Peyer's patch (tissue), 4 donors: ENCODE data around the gene XRCC2. TPM values are rescaled to one million over a fixed set of nuclear protein-coding genes. Genes with fewer than 3 reads are reported as not detected.
"Not testable (repeated sequence)": the region's sequence is repeated elsewhere in the genome, so short reads cannot be mapped to it uniquely, and the experiment has no call there.

Source experiments
- DNase-seq, 3 donors: peaks; one replicate each; pipeline ENCODE4 v3.0.0-alpha.2; 2017 to 2019
- H3K27ac ChIP-seq, 4 donors: fragments of 200-600 bp; sonication (generic); one replicate each; pipeline ENCODE4 v1.5.1; 2016 to 2019
- H3K27me3 ChIP-seq, 2 donors: fragments of 200-600 bp; sonication (generic); one replicate each; pipeline ENCODE4 v1.5.1; 2019
- H3K36me3 ChIP-seq, 3 donors: fragments of 200-600 bp; sonication (generic); one replicate each; pipeline ENCODE4 v1.5.1; 2016 to 2019
- H3K4me1 ChIP-seq, 4 donors: fragments of 200-600 bp; sonication (generic); one replicate each; pipeline ENCODE4 v1.5.1; 2016 to 2019
- H3K4me3 ChIP-seq, 4 donors: fragments of 200-600 bp; sonication (generic); 1 replicate in 3 of 4; 2 replicates in 1 of 4; pipeline ENCODE4 v1.5.1; 2016 to 2019; ENCODE audit warnings: mild to moderate bottlenecking in 1 of 4
- H3K9me3 ChIP-seq, 4 donors: fragments of 200-600 bp; sonication (generic); one replicate each; pipeline ENCODE4 v1.5.1; 2016 to 2019; ENCODE audit warnings: mild to moderate bottlenecking in 1 of 4
- POLR2A ChIP-seq, 2 donors: fragments of 450-650 bp; IDR thresholded peaks; one replicate each; pipeline ENCODE4 v1.5.1; 2017; ENCODE audit warnings: antibody characterized with exemption in 2 of 2, mild to moderate bottlenecking in 2 of 2, moderate library complexity in 2 of 2
- total RNA-seq, 4 donors: library from RNA; depleted of rRNA; stranded (reverse); fragments of >200 nt; gene quantifications; one replicate each; pipeline ENCODE4 v1.1.0, GENCODE V29; 2016
- TF ChIP-seq, protein P1 (sequence below), 6 experiments: fragments of 450-650 bp in 4 of 6; fragments of 200-600 bp in 2 of 6; sonication (generic) in 1 of 6; IDR thresholded peaks; one replicate each; pipeline ENCODE4 v1.5.1; 2017 to 2019; ENCODE audit warnings: antibody characterized with exemption in 6 of 6, mild to moderate bottlenecking in 3 of 6, moderate library complexity in 1 of 6

The XRCC2 gene
- total RNA-seq, 4 donors from 2014 or later: 1.2 to 10.7 (median 1.8) TPM

DNA sequence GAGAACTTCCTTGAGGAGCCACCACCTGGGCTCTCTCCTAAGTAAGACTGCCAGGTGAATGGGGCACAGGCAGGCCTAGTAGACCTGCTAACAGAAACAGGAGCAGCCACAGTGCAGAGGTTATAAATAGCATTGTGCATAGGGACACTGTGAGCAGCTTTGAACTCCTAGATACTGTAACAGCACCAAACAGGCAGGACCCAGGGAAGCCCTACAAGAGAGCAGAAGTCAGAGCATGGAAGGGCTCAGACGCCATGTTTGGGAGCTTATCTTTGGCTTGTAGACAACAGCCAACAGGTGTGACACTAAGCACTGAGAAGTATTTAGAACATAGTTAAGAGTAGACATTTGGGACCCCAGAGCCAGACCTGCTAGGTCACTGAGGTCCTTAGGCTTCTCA, 14.5 kb downstream of the XRCC2 start:
- Histone ChIP-seq H3K4me1 (no peaks in the 10 kb centered on the region), H3K27me3 (no peaks in the 10 kb centered on the region), H3K36me3 (no peaks in the 10 kb centered on the region), H3K4me3 (no peak overlapping the region), H3K27ac (no peak overlapping the region), H3K9me3 (no peaks in the 10 kb centered on the region)
- DNase-seq: no peak
- TF ChIP-seq, protein P1, sequence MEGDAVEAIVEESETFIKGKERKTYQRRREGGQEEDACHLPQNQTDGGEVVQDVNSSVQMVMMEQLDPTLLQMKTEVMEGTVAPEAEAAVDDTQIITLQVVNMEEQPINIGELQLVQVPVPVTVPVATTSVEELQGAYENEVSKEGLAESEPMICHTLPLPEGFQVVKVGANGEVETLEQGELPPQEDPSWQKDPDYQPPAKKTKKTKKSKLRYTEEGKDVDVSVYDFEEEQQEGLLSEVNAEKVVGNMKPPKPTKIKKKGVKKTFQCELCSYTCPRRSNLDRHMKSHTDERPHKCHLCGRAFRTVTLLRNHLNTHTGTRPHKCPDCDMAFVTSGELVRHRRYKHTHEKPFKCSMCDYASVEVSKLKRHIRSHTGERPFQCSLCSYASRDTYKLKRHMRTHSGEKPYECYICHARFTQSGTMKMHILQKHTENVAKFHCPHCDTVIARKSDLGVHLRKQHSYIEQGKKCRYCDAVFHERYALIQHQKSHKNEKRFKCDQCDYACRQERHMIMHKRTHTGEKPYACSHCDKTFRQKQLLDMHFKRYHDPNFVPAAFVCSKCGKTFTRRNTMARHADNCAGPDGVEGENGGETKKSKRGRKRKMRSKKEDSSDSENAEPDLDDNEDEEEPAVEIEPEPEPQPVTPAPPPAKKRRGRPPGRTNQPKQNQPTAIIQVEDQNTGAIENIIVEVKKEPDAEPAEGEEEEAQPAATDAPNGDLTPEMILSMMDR (IDR thresholded peaks at IDR 0.05): no peak
- TF ChIP-seq POLR2A (IDR thresholded peaks at IDR 0.05): no peak

- H3K4me1 ChIP-seq: no peaks in the 10 kb centered on the region
- no peaks in the 10 kb centered on the region for H3K36me3 ChIP-seq
- no peak overlapping the region for H3K4me3 ChIP-seq
- DNase-seq: no peak
- no peak overlapping the region for H3K27ac ChIP-seq
- no peak for TF ChIP-seq POLR2A (IDR thresholded peaks at IDR 0.05)
- TF ChIP-seq, protein P1 (IDR thresholded peaks at IDR 0.05): no peak
- H3K9me3 ChIP-seq: no peaks in the 10 kb centered on the region
- H3K27me3 ChIP-seq: no peaks in the 10 kb centered on the region
These were observed 15.9 kb downstream of the XRCC2 start for GRCh38 chr7:152660021-152660420.

GRCh38 chr7:152654971-152655370, 21.0 kb downstream of the XRCC2 start:
- H3K9me3 ChIP-seq: no peaks in the 10 kb centered on the region
- H3K4me3 ChIP-seq: no peak overlapping the region
- no peaks in the 10 kb centered on the region for H3K36me3 ChIP-seq
- TF ChIP-seq, protein P1 (IDR thresholded peaks at IDR 0.05): no peak
- TF ChIP-seq POLR2A (IDR thresholded peaks at IDR 0.05): no peak
- no peaks in the 10 kb centered on the region for H3K27me3 ChIP-seq
- DNase-seq: no peak
- no peak overlapping the region for H3K27ac ChIP-seq
- no peaks in the 10 kb centered on the region for H3K4me1 ChIP-seq

DNA sequence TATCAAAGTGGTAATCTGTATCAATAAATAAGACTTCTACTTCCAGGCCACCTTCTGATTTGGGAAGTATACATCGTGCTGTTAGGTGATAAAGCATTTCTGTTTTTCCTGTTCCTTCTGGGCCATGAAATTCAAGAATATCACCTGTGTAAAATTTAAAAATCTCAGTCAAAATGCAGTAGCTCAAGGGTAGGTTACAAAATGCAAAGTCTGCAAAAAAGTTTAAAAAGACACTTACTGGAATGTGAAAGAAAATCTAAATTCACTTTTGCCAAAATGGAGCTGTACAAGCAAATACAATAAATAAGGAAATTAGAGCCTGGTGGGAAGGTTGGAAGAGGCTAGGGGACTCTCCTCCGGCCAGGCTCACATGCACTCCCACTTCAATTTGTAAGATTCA, 26.7 kb downstream of the XRCC2 start:
- Histone ChIP-seq H3K27ac (no peak overlapping the region), H3K4me3 (no peak overlapping the region), H3K36me3 (no peaks in the 10 kb centered on the region), H3K4me1 (no peaks in the 10 kb centered on the region), H3K27me3 (no peaks in the 10 kb centered on the region), H3K9me3 (no peaks in the 10 kb centered on the region)
- TF ChIP-seq, protein P1 (IDR thresholded peaks at IDR 0.05): no peak
- TF ChIP-seq POLR2A (IDR thresholded peaks at IDR 0.05): no peak
- no peak for DNase-seq

- Histone ChIP-seq H3K27ac (no peak overlapping the region), H3K4me1 (no peaks in the 10 kb centered on the region), H3K9me3 (no peaks in the 10 kb centered on the region), H3K36me3 (no peaks in the 10 kb centered on the region), H3K27me3 (no peaks in the 10 kb centered on the region), H3K4me3 (no peak overlapping the region)
- DNase-seq: no peak
- TF ChIP-seq POLR2A (IDR thresholded peaks at IDR 0.05): no peak
- TF ChIP-seq, protein P1 (IDR thresholded peaks at IDR 0.05): no peak
These were observed 28.9 kb downstream of the XRCC2 start for GRCh38 chr7:152647009-152647408.

DNA sequence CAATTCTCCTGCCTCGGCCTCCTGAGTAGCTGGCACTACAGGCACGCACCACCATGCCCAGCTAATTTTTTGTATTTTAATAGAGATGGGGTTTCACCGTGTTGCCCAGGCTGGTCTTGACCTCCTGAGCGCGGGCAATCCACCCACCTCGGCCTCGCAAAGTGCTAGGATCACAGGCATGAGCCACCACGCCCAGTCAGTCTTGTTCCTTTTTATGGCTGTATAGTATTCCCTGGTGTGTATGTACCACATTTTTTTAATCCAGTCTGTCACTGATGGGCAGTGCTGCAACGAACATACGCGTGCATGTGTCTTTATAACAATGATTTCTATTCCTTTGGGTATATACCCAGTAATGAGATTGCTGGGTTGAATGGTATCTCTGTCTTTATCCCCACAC, 29.4 kb downstream of the XRCC2 start:
- not testable (repeated sequence) for H3K36me3 ChIP-seq, DNase-seq, H3K4me1 ChIP-seq, H3K9me3 ChIP-seq, H3K27me3 ChIP-seq, H3K27ac ChIP-seq, H3K4me3 ChIP-seq
